HepG2 (cell line): Measurements from ENCODE around the gene TMEM132D.

Source experiments
- NFYC ChIP-seq: IDR thresholded peaks from 2 replicates; pipeline ENCODE4 v1.6.1; 2016; ENCODE audit warnings: missing genetic modification reagents, missing compliant biosample characterization
- POLR2AphosphoS5 ChIP-seq: IDR thresholded peaks from 2 replicates; pipeline ENCODE4 v1.6.1; 2012; ENCODE audit warnings: low read depth, low read length
- ZBTB21 ChIP-seq: sonication (generic); formaldehyde crosslinking; IDR thresholded peaks from 2 replicates; pipeline ENCODE4 v1.4.0; 2020; ENCODE audit warnings: missing genetic modification reagents

GRCh38 chr12:129231491-129231890 is 672.3 kb downstream of the TMEM132D start:
- TF ChIP-seq ZBTB21 (CRISPR knock-in tag) (no peak), POLR2AphosphoS5 (no peak), NFYC (CRISPR knock-in tag) (no peak)
